ENCODE measurements around the gene HLA-DQB1.

DNA sequence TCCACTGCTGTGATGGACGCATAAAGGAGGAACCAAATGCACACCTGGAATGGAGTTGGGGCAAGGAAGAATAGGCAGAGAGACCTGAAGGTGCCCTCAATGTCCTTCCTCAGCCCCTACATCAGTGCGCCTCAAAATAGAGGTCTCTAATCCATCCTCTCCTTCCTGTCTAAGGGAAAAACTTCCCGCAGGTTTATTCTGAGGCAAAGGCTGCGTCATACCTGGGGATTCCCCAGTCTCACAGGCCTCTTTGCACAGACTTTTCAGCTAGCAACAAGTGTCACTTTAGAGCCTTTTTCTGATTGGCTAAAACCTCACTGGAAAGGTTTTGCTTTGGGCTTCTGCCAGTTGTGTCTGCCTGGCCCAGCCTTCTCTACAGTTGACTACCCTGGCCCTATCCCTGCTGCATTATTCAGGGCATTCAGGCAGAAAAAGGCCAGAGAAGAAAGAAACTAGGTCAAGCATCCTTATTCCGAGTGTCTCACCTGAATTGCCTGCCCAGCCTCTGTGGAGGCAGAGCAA is 1.8 kb upstream of the HLA-DQB1 start:
- TF ChIP-seq, protein P1, sequence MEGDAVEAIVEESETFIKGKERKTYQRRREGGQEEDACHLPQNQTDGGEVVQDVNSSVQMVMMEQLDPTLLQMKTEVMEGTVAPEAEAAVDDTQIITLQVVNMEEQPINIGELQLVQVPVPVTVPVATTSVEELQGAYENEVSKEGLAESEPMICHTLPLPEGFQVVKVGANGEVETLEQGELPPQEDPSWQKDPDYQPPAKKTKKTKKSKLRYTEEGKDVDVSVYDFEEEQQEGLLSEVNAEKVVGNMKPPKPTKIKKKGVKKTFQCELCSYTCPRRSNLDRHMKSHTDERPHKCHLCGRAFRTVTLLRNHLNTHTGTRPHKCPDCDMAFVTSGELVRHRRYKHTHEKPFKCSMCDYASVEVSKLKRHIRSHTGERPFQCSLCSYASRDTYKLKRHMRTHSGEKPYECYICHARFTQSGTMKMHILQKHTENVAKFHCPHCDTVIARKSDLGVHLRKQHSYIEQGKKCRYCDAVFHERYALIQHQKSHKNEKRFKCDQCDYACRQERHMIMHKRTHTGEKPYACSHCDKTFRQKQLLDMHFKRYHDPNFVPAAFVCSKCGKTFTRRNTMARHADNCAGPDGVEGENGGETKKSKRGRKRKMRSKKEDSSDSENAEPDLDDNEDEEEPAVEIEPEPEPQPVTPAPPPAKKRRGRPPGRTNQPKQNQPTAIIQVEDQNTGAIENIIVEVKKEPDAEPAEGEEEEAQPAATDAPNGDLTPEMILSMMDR (IDR thresholded peaks at IDR 0.05; ENCODE audit: extremely low read depth in 1 of 2, insufficient read depth in 1 of 2, low read depth in 1 of 2, low read length in 2 of 2) = no peak
- TF ChIP-seq POLR2A (IDR thresholded peaks at IDR 0.05; ENCODE audit: low read depth, low read length) = no peak
- TF ChIP-seq, protein P2, sequence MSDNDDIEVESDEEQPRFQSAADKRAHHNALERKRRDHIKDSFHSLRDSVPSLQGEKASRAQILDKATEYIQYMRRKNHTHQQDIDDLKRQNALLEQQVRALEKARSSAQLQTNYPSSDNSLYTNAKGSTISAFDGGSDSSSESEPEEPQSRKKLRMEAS (IDR thresholded peaks at IDR 0.05; ENCODE audit: insufficient read depth, insufficient read length) = no peak
- no peak for TF ChIP-seq POLR2AphosphoS5 (IDR thresholded peaks at IDR 0.05; ENCODE audit: insufficient read depth, low read depth, low read length)
